Kidney glomerular epithelial cell (primary cell): ENCODE results near the gene PLD4.

Experiments used
- DNase-seq: peaks from one replicate; lab custom pipeline; 2025; lab: John Stamatoyannopoulos, UW

The PLD4 gene

DNA sequence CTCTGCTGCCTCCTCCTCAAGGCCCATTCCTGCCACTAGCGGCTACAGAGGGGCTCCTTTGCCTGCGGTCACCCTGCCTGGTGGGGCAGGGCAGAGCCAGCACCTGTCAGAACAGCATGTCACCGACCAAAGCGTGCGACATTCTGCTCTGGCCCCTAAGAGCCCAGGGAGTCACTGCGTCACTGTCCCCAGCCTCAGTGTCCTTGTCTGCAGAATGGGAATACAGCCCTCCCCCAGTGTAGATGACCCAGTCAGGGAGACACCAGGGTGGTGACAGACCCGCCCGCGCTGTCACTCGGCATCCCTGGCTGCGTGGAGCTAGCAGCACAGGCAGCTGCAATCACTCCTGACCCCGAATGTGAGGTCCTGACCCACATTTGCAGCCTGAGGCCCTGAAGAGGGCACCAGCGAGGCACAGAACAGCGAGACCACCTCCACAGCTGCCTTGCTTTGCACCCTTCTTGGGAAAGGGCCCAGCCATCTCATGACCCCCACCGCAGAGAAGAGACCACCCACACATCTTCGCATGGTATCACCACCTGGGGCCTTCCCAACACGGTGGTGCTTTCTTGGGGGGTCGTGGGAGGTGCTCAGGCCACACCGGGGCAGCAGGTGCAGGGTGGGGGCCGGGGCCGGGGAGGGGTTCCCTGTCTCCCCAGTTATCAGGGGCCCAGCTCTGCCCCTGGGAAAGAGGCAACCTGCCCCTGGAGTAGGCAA lies 51.0 kb downstream of the PLD4 start:
- DNase-seq: no peak

DNA sequence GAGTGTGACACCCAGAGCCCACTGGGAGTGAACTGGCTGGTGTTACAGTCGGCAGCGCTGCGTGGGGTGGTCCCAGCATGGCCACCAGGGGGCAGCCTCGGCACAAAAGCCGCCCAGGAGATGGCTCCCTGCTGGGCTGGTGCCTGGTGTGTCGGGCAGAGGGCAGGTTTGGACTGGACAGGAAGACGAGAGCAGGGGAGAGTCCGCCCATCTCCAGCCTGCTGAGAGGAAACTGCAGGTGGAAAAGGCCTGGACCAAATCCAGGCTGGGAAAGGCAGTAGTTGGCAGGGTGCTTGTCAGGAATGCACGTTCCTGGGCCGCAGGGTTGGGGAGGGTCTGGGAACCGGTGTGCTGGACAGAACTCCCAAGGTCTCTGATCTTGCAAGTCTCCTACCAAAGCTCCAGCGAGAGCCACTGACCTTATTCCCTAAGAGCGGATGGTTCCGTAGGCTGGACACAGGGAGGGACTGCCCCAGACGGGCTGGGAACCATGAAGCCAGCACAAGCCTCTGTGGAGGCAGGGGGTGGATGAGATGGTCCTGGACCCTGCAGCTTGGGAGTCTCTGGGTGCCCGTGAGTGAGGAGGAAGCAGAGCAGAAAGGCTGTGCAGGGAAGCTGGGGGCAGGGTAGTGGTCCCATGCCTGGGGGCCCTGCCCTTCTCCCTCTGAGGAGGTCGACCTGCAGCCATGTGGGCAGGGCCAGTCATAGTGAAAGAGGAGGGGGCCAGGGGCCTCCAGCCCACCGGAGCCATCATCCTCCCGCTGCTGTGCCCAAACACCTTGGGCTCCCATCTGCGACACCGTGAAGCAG lies 51.7 kb downstream of the PLD4 start:
- DNase-seq: peak; percentile 76

DNA sequence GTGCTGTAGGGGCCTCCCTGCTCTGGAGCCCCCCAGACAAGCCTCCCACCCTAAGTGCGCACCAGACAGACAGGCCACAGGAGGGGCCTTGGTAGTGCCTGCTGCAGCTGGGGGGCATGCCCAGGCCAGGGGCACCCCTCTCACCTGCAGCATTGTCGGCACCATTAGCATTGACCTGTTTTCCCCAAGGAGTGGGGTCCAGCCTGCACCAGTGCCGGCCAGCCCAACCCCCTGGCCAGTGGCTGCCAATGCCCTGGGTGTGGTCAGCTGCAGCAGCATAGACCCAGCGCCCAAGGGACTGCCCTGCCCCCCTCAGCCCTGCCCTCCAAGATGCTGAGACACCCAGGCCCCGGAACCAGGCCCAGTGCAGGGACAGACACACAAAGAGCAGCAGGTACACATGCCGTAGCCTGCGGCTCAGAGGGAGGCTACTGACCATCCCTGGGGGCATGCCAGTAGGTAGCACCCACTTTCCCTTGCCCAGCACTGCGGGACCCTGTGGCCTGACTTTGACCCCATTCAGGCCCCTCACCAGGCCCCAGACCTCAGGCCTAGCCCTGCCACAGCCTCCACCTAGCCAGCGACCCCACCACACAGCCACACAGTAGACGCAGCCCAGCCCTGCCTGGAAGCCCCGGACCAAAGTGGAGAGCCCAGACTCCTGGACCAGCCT lies 52.5 kb downstream of the PLD4 start:
- DNase-seq: no peak

DNA sequence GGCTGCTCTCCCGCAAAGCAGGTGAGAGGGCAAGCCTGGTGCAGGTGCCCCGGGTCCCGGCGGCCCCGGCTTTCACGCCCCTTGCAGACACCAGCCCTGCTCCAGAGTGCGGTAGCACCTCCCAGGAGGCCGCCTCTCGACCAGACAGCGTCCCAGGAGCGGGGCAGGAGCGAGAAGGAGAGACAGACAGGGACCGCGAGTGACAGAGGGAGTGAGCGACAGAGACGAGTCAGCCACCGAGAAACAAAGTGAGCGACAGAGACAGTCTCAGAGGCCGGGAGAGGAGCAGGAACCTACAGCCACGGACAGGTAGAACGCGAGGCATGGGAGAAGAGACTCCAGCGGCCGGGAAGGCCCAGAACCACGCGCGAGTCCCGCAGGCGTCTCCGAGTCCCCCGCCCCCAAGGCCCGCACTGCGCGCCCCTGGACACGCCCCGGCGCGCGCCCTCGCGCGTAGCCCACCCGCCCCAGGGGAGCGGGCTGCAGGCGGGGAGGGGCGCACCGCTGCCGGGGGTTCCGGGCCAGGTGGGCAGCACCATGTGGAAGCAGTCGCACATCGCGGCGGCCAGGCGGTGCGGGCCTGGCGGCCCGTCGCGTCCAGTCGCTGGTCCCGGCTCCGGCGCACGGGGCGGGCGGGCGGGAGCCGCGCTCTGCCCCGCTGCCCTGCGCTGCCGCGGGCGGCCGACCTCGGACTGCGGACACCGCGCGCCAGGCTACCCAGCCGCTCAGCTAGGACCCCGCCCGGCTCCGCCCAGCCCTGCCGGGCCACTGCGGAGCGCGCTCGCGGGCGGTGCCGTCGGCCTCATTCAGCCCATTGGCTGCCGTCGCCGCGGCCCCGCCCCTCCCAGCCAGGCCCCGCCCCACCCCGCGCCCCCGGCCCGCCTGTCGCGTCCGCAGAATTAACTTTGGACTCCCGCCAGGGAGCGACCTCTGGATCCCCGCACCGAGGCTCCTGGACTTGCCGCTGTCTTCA lies 53.3 kb downstream of the PLD4 start, which contains the start of gene AHNAK2:
TSS of gene AHNAK2 (minus strand) at position 694 of the 973 bp plus-strand sequence. CDS start at position 557, 137 bp downstream.
- DNase-seq: peak; percentile 14

DNA sequence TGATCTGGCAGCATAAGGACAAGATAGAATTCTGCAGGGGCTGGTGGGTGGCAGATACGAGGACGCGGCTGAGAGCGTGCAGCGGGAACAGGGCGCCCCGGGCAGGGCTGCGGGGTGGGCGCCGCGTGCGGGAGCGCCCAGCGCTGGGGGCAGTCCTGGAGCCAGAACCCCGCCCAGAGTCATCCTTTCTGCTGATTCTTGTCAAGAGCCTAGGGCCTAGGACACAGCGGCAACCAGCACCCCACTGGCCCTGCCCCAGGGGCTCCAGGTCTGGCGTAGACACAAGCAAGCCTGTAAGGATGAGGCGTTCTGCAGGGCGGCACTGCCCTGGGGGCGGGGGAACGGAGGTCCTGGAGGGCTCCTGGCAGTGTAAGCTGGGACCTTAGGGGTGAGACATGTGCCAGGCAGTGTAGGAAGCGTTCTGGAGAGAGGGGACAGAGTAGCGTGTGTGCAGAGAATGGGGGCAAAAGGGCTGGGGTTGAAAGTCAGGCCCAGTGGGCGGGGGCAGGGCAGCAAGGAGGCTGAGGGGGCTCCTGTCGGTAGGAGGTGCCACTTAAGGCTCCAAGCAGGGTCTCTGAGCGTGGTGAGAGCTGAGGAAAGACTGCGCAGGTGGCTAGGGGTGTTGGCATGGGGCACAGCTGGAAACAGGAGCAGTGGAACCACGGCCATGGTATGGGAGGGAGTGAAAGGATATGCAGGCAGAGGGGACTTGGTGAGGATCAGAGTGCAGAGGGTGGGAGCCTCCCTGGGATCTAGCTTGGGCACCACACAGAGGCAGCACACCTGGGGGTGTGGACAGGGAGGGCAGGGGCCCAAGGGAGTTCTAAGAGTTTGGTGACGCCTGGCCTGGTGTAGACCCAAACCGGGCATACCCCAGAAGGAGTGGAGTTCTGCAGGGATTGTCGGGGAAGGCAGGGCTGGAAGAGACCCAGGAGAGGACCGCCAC lies 54.3 kb downstream of the PLD4 start:
- DNase-seq: no peak

DNA sequence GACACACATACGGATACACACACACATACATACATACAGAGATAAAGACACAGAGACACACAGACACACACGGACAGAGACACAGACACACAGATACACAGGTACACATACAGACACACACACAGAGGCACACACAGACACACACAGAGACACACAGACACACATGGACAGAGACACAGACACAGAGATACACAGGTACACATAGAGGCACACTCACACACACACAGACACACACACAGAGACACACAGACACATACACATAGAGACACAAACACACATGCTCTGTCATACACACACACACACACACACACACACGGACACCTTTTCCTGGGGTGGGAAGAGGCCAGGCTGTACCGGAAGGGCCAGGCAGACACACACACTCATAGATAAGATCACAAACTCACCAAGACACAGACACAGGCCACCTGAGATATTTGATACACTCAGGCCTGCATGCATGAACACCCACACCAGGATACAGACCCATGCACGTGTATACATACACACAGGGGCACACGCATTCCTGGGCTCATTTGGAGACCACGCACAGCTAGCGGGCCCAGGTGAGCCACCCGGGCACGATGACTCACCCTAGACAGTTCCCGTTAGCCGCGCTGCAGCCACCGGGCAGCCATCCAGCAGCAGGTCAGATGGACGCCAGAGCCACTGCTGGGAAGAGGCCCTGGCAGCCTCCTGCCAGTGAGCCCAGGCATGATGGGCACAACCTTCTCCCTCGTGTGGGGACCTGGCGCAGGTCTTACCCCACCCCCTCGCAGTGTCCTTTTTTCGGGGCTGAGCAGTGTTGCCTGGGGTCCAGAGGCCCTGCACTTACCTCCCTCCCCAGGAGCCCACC lies 55.3 kb downstream of the PLD4 start:
- DNase-seq: peak; percentile 64

DNA sequence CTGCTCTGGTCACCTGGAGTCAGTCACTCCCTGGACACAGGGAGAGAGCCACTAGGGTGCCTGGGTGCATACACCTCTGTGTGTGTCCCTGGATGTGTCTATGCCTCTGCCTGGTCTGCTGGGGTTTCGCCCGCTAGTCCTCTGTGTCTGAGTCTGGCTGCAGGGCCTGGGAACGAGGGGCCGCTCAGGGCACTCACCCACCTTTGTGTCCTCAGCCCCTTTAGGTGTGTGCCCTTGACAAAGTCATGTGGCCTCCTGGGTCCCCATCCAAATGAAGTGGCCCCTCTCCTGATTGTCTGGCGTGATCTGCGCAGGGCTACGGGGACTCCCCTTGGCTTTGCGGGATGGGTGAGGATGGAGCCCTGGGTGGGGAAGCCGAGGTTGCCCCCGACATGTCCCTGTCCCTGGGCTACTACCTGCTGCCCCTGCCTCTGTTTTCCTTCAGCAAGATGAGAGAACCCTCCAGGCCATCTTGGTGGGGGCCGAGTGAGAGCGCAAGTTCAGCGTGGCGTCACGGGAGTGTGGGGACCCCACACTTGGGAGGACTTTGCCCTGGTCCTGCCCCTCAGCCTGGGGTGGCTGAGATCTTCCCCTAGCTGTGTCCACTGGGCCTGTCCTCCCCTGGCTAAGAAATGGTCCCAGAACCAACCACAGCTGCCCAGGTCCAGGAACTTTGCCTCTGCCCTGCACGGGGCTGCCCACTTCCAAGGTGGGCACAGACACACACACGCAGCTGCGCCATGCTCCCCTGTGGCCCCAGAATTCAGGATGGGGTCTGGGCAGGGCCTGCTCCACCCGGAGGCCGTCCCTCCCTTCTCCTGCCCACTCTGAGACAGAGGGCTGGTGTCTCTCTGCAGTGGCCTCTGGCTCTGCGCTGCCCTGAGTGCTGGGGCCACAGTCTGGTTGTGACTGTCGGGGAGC lies 56.2 kb downstream of the PLD4 start:
- no peak for DNase-seq

DNA sequence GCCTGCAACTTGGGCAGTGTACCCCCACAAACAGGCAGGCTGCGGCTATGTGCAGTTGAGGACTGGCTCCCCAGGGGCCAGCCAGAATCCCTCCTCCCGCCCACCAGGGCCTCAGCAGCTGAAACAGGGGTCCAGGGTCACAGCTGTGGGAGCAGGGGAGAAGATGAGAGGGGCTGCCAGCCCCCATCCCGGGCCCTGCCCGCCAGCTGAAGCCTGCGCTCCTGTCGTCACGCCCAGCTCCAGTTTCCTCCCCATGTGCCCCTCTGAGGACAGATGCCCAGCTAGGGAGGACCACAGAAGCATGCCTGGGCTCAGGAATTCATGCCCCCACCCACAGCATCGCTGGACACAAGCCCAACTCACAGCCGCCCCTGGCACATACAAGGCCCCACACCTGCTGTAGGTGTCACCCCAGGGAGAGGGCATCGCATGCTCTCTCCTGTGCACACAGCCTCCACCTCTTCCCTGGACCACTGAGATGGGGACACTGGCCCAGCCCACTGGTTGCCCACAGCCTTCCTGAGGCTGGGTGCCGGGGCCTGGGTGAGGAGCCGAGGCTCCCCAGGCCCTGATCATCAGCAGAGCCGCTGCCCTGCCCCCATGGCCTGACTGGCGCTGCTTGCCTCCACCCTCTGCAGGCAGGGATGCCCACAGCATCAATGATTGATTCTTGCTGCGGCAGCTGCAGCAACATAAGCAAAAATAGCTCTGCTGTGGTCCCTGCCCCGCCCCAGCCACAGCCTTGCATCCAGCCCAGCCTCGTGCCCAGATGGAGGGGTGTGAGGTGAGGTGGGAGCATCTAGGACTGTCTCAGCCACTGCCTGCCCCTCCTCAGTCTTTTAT lies 57.2 kb downstream of the PLD4 start:
- no peak for DNase-seq

DNA sequence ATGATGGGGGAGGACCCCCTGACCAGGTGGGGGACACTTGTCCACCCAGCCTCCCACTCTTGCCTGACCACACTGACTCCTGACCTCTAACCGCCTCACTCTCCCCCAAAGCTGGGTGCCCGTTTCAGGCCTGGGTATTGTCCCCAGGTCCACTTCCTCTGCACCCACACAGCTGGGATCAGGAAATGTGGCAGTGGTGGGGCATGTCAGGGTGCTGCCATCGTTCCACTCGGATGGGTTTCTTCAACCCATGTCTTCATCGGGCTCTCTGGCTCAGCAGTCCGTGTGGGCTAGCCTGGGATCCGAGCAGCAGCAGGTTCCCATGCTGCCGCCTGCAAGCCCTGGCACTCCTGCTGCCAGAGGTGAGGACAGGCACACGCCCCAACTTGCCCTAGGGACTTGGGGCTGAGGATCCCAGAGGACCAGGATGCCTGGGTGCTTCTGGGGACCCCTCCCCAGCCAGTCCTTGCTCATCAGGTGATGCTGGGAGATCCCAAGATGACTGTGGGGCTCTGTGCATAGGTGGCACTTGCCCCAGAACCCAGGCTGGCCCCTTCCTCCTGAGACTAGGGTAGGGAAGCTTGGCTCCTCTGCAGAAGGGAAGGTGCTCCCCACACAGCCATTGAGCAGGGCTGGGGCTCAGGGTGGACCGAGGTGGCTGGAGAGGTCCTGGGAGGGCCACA lies 58.0 kb downstream of the PLD4 start:
- no peak for DNase-seq
